ENCODE data around the gene VSIG4.

VSIG4 gene

GRCh38 chrX:66045894-66046293 is 6.0 kb upstream of the VSIG4 start:
- no peak overlapping the region for H3K4me3 ChIP-seq
- H3K27me3 ChIP-seq: no peaks in the 10 kb centered on the region
- DNase-seq: no peak
- intact Hi-C loops (cut with DNase I; ENCODE audit: low total_unique reads): no loop called here
- no peak overlapping the region for H3K27ac ChIP-seq
- no peak for TF ChIP-seq CTCF (IDR thresholded peaks at IDR 0.05)
- H3K9me3 ChIP-seq: no peaks in the 10 kb centered on the region
- no peaks in the 10 kb centered on the region for H3K36me3 ChIP-seq
- no peaks in the 10 kb centered on the region for H3K4me1 ChIP-seq

GRCh38 chrX:66043584-66043983 is 3.7 kb upstream of the VSIG4 start:
- intact Hi-C loops (cut with DNase I; ENCODE audit: low total_unique reads): no loop called here
- no peak for DNase-seq
- Histone ChIP-seq H3K4me1 (no peaks in the 10 kb centered on the region), H3K9me3 (no peaks in the 10 kb centered on the region), H3K36me3 (no peaks in the 10 kb centered on the region), H3K27me3 (no peaks in the 10 kb centered on the region), H3K27ac (no peak overlapping the region), H3K4me3 (no peak overlapping the region)
- no peak for TF ChIP-seq CTCF (IDR thresholded peaks at IDR 0.05)

GRCh38 chrX:66042307-66043077 is 2.6 kb upstream of the VSIG4 start:
- Histone ChIP-seq H3K4me1 (no peaks in the 10 kb centered on the region), H3K36me3 (no peaks in the 10 kb centered on the region), H3K9me3 (no peaks in the 10 kb centered on the region), H3K27ac (no peak overlapping the region), H3K27me3 (no peaks in the 10 kb centered on the region), H3K4me3 (no peak overlapping the region)
- no peak for TF ChIP-seq CTCF (IDR thresholded peaks at IDR 0.05)
- DNase-seq: no peak
- intact Hi-C loops (cut with DNase I; ENCODE audit: low total_unique reads): no loop called here

DNA sequence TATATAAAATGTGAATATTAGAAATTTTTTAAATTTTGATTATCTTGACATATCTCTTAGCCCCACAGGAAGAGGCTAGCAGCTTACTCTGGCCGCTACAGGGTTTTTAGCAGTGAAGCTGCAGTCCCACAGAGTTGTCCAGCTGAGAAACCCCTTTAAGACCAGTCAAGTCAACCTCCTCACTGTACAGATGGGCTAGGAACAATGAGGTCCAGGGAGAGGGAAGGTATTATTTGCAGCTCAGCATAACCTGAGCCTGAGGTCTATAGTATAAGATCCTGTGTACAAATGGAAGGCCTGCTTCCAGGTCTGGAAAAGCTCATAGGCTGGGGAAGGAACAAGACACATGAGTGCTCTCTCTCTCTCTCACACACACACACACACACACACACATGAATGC is 1.8 kb downstream of the VSIG4 start:
- Histone ChIP-seq H3K36me3 (no peaks in the 10 kb centered on the region), H3K4me3 (no peak overlapping the region), H3K27ac (no peak overlapping the region), H3K9me3 (no peaks in the 10 kb centered on the region), H3K4me1 (no peaks in the 10 kb centered on the region), H3K27me3 (no peaks in the 10 kb centered on the region)
- no peak for DNase-seq
- intact Hi-C loops (cut with DNase I; ENCODE audit: low total_unique reads): loop anchor here (10.0 kb wide), 1 partner anchor 683 kb away; no protein-coding TSS in a partner anchor
- no peak for TF ChIP-seq CTCF (IDR thresholded peaks at IDR 0.05)

GRCh38 chrX:66036231-66036630 is 3.6 kb downstream of the VSIG4 start:
- Histone ChIP-seq H3K36me3 (no peaks in the 10 kb centered on the region), H3K4me3 (no peak overlapping the region)
- TF ChIP-seq CTCF (IDR thresholded peaks at IDR 0.05): no peak

More at GRCh38 chrX:66036231-66036630, 3.6 kb downstream of the VSIG4 start:
- no peak for DNase-seq
- intact Hi-C loops (cut with DNase I; ENCODE audit: low total_unique reads): loop anchor here (10.0 kb wide), 1 partner anchor 681 kb away; no protein-coding TSS in a partner anchor
- Histone ChIP-seq H3K27ac (no peak overlapping the region), H3K9me3 (no peaks in the 10 kb centered on the region), H3K27me3 (no peaks in the 10 kb centered on the region), H3K4me1 (no peaks in the 10 kb centered on the region)

Data from tibial artery (tissue), 4 donors.